Measurements from ENCODE around the gene SH2B2.

Gene SH2B2

GRCh38 chr7:102277901-102278300 lies 8.8 kb upstream of the SH2B2 start:
- Histone ChIP-seq H2BK5ac (ENCODE audit: low read depth, low read length, poor library complexity, severe bottlenecking) (no peak overlapping the region), H3K27ac (ENCODE audit: low read length, poor library complexity, severe bottlenecking) (no peak overlapping the region), H3K4me3 (ENCODE audit: insufficient read depth in 1 of 2, low read depth in 1 of 2, low read length in 2 of 2) (no peak overlapping the region), H3K4me2 (ENCODE audit: low read length, poor library complexity, severe bottlenecking) (no peak overlapping the region), H4K8ac (ENCODE audit: low read length) (no peak overlapping the region), H3K36me3 (ENCODE audit: control insufficient read depth in 1 of 2, insufficient read depth in 2 of 2, low read depth in 1 of 2, low read length in 2 of 2) (peaks cover 0 to 23% of the 10 kb centered on the region in 2 experiments), H4K91ac (ENCODE audit: low read length) (no peak overlapping the region), H2AK5ac (ENCODE audit: low read length, severe bottlenecking) (no peak overlapping the region), H3K79me1 (replicated peaks; ENCODE audit: low read length, poor library complexity, severe bottlenecking) (no peaks in the 10 kb centered on the region), H3K23ac (ENCODE audit: low read length in 2 of 2) (no peak overlapping the region), H3K9ac (ENCODE audit: low read length) (no peak overlapping the region), H3K9me3 (ENCODE audit: control insufficient read depth, low read length) (no peaks in the 10 kb centered on the region), H2AFZ (ENCODE audit: low read depth, low read length) (no peak overlapping the region), H3K4me1 (ENCODE audit: control insufficient read depth, insufficient read depth, low read depth, low read length) (peaks cover 22% of the 10 kb centered on the region), H3K14ac (ENCODE audit: low read length in 2 of 2) (no peak overlapping the region), H2BK12ac (ENCODE audit: low read length in 2 of 2) (no peak overlapping the region), H2BK120ac (ENCODE audit: low read depth, low read length) (no peak overlapping the region), H3K18ac (ENCODE audit: low read depth in 1 of 2, low read length in 2 of 2) (no peak overlapping the region), H3K27me3 (ENCODE audit: control insufficient read depth in 1 of 2, insufficient read depth in 1 of 2, low read length in 2 of 2) (no peaks in the 10 kb centered on the region), H3K4ac (ENCODE audit: low read depth in 1 of 2, low read length in 2 of 2) (no peak overlapping the region), H2BK15ac (ENCODE audit: low read depth, poor library complexity, severe bottlenecking) (no peak overlapping the region)
- WGBS: 89% methylated on average over 9 of the region's 10 CpGs
- DNase-seq: no peak

- H2BK120ac ChIP-seq (ENCODE audit: low read depth, low read length): no peak overlapping the region
- WGBS: 61% methylated on average over 23 of the region's 23 CpGs
- H3K36me3 ChIP-seq (ENCODE audit: control insufficient read depth in 1 of 2, insufficient read depth in 2 of 2, low read depth in 1 of 2, low read length in 2 of 2): peaks cover 0 to 22% of the 10 kb centered on the region in 2 experiments
- H3K4ac ChIP-seq (ENCODE audit: low read depth in 1 of 2, low read length in 2 of 2): no peak overlapping the region
- peak overlapping the region; percentile 39 for H4K91ac ChIP-seq (ENCODE audit: low read length)
- H3K14ac ChIP-seq (ENCODE audit: low read length in 2 of 2): no peak overlapping the region
- peak; percentile 76 for DNase-seq
- H3K18ac ChIP-seq (ENCODE audit: low read depth in 1 of 2, low read length in 2 of 2): peak overlapping the region in 1 of 2 experiments; percentile 68
- no peak overlapping the region for H2AK5ac ChIP-seq (ENCODE audit: low read length, severe bottlenecking)
- H3K4me1 ChIP-seq (ENCODE audit: control insufficient read depth, insufficient read depth, low read depth, low read length): peaks cover 12% of the 10 kb centered on the region
- H3K23ac ChIP-seq (ENCODE audit: low read length in 2 of 2): no peak overlapping the region
- H3K27ac ChIP-seq (ENCODE audit: low read length, poor library complexity, severe bottlenecking): no peak overlapping the region
- H2BK15ac ChIP-seq (ENCODE audit: low read depth, poor library complexity, severe bottlenecking): no peak overlapping the region
- no peaks in the 10 kb centered on the region for H3K9me3 ChIP-seq (ENCODE audit: control insufficient read depth, low read length)
- peak overlapping the region; percentile 82 for H4K8ac ChIP-seq (ENCODE audit: low read length)
- no peak overlapping the region for H2AFZ ChIP-seq (ENCODE audit: low read depth, low read length)
- H3K79me1 ChIP-seq (replicated peaks; ENCODE audit: low read length, poor library complexity, severe bottlenecking): no peaks in the 10 kb centered on the region
- H2BK5ac ChIP-seq (ENCODE audit: low read depth, low read length, poor library complexity, severe bottlenecking): no peak overlapping the region
- H3K27me3 ChIP-seq (ENCODE audit: control insufficient read depth in 1 of 2, insufficient read depth in 1 of 2, low read length in 2 of 2): no peaks in the 10 kb centered on the region
- no peak overlapping the region for H3K4me3 ChIP-seq (ENCODE audit: insufficient read depth in 1 of 2, low read depth in 1 of 2, low read length in 2 of 2)
- H3K4me2 ChIP-seq (ENCODE audit: low read length, poor library complexity, severe bottlenecking): no peak overlapping the region
- H3K9ac ChIP-seq (ENCODE audit: low read length): no peak overlapping the region
- H2BK12ac ChIP-seq (ENCODE audit: low read length in 2 of 2): peak overlapping the region in 1 of 2 experiments; percentile 3
Observed at GRCh38 chr7:102279537-102280400, 6.9 kb upstream of the SH2B2 start.

- Histone ChIP-seq H3K27me3 (ENCODE audit: control insufficient read depth in 1 of 2, insufficient read depth in 1 of 2, low read length in 2 of 2) (peaks cover 1 to 6% of the 10 kb centered on the region in 2 experiments), H3K9ac (ENCODE audit: low read length) (no peak overlapping the region), H2BK15ac (ENCODE audit: low read depth, poor library complexity, severe bottlenecking) (no peak overlapping the region), H4K91ac (ENCODE audit: low read length) (no peak overlapping the region), H3K4ac (ENCODE audit: low read depth in 1 of 2, low read length in 2 of 2) (no peak overlapping the region), H3K4me3 (ENCODE audit: insufficient read depth in 1 of 2, low read depth in 1 of 2, low read length in 2 of 2) (no peak overlapping the region), H2AK5ac (ENCODE audit: low read length, severe bottlenecking) (no peak overlapping the region), H3K9me3 (ENCODE audit: control insufficient read depth, low read length) (no peaks in the 10 kb centered on the region), H3K36me3 (ENCODE audit: control insufficient read depth in 1 of 2, insufficient read depth in 2 of 2, low read depth in 1 of 2, low read length in 2 of 2) (peaks cover 0 to 17% of the 10 kb centered on the region in 2 experiments), H3K4me1 (ENCODE audit: control insufficient read depth, insufficient read depth, low read depth, low read length) (peaks cover 12% of the 10 kb centered on the region), H3K23ac (ENCODE audit: low read length in 2 of 2) (no peak overlapping the region), H2BK5ac (ENCODE audit: low read depth, low read length, poor library complexity, severe bottlenecking) (no peak overlapping the region), H2AFZ (ENCODE audit: low read depth, low read length) (no peak overlapping the region), H2BK12ac (ENCODE audit: low read length in 2 of 2) (no peak overlapping the region), H3K79me1 (replicated peaks; ENCODE audit: low read length, poor library complexity, severe bottlenecking) (no peaks in the 10 kb centered on the region), H4K8ac (ENCODE audit: low read length) (no peak overlapping the region), H3K18ac (ENCODE audit: low read depth in 1 of 2, low read length in 2 of 2) (no peak overlapping the region), H3K4me2 (ENCODE audit: low read length, poor library complexity, severe bottlenecking) (no peak overlapping the region), H3K27ac (ENCODE audit: low read length, poor library complexity, severe bottlenecking) (no peak overlapping the region), H3K14ac (ENCODE audit: low read length in 2 of 2) (no peak overlapping the region), H2BK120ac (ENCODE audit: low read depth, low read length) (no peak overlapping the region)
- DNase-seq: no peak
- WGBS: 82% methylated on average over 5 of the region's 5 CpGs
Observed at GRCh38 chr7:102280521-102280920, 6.1 kb upstream of the SH2B2 start.

- H3K18ac ChIP-seq (ENCODE audit: low read depth in 1 of 2, low read length in 2 of 2): no peak overlapping the region
- peaks cover 20% of the 10 kb centered on the region for H3K4me1 ChIP-seq (ENCODE audit: control insufficient read depth, insufficient read depth, low read depth, low read length)
- H2BK5ac ChIP-seq (ENCODE audit: low read depth, low read length, poor library complexity, severe bottlenecking): no peak overlapping the region
- H3K79me1 ChIP-seq (replicated peaks; ENCODE audit: low read length, poor library complexity, severe bottlenecking): no peaks in the 10 kb centered on the region
- H2BK15ac ChIP-seq (ENCODE audit: low read depth, poor library complexity, severe bottlenecking): no peak overlapping the region
- H3K4me3 ChIP-seq (ENCODE audit: insufficient read depth in 1 of 2, low read depth in 1 of 2, low read length in 2 of 2): no peak overlapping the region
- peak overlapping the region; percentile 68 for H4K91ac ChIP-seq (ENCODE audit: low read length)
- no peak overlapping the region for H3K9ac ChIP-seq (ENCODE audit: low read length)
- H3K4me2 ChIP-seq (ENCODE audit: low read length, poor library complexity, severe bottlenecking): no peak overlapping the region
- no peak overlapping the region for H2AFZ ChIP-seq (ENCODE audit: low read depth, low read length)
- no peak overlapping the region for H2BK120ac ChIP-seq (ENCODE audit: low read depth, low read length)
- no peaks in the 10 kb centered on the region for H3K9me3 ChIP-seq (ENCODE audit: control insufficient read depth, low read length)
- H3K27me3 ChIP-seq (ENCODE audit: control insufficient read depth in 1 of 2, insufficient read depth in 1 of 2, low read length in 2 of 2): peaks cover 6 to 13% of the 10 kb centered on the region in 2 experiments
- no peak overlapping the region for H3K4ac ChIP-seq (ENCODE audit: low read depth in 1 of 2, low read length in 2 of 2)
- no peak overlapping the region for H2BK12ac ChIP-seq (ENCODE audit: low read length in 2 of 2)
- H3K14ac ChIP-seq (ENCODE audit: low read length in 2 of 2): no peak overlapping the region
- no peak overlapping the region for H3K27ac ChIP-seq (ENCODE audit: low read length, poor library complexity, severe bottlenecking)
- H3K23ac ChIP-seq (ENCODE audit: low read length in 2 of 2): no peak overlapping the region
- DNase-seq: no peak
- H2AK5ac ChIP-seq (ENCODE audit: low read length, severe bottlenecking): no peak overlapping the region
- H4K8ac ChIP-seq (ENCODE audit: low read length): no peak overlapping the region
- H3K36me3 ChIP-seq (ENCODE audit: control insufficient read depth in 1 of 2, insufficient read depth in 2 of 2, low read depth in 1 of 2, low read length in 2 of 2): peaks cover 0 to 17% of the 10 kb centered on the region in 2 experiments
- WGBS: 93% methylated on average over 14 of the region's 14 CpGs
Observed at GRCh38 chr7:102281785-102282184, 4.9 kb upstream of the SH2B2 start.

Measured in mesenchymal stem cell (in vitro differentiated cells and primary cell).